GM12878 (cell line): ENCODE results near the gene NPBWR2. TPM values are rescaled to one million over a fixed set of nuclear protein-coding genes. Genes with fewer than 3 reads are reported as not detected.

Experiments
- ATAC-seq: fragments of 200-7000 bp; cut with Tn5 transposase; 3 replicates; pipeline ENCODE4 v1.9.1; 2020; ENCODE audit warnings: mild to moderate bottlenecking, moderate library complexity
- BruUV-seq: library from RNA; stranded (reverse); fragments of 400-500 nt; replicated peaks from 2 replicates; lab custom pipeline; 2021; lab: Mats Ljungman, UMichigan
- CTCF ChIA-PET: fragments of 300-600 bp; sonication (Branson Sonifier 250); formaldehyde crosslinking; extraction: SDS; loops from one replicate; lab custom pipeline; 2021; ENCODE audit warnings: inconsistent platforms; lab: Yijun Ruan, JAX
- POLR2A ChIA-PET: fragments of 350-600 bp; formaldehyde crosslinking; extraction: SDS; loops from one replicate; lab custom pipeline; 2021; ENCODE audit warnings: inconsistent platforms; lab: Charles Lee
- RAD21 ChIA-PET: fragments of 300-600 bp; sonication (Branson Sonifier 250); formaldehyde crosslinking; loops from one replicate; lab custom pipeline; 2023; ENCODE audit warnings: antibody characterized with exemption; ENCODE audit not compliant: unreplicated experiment; lab: Charles Lee
- SMC1A ChIA-PET: fragments of 300-600 bp; sonication (Branson Sonifier 250); formaldehyde crosslinking; loops from one replicate; lab custom pipeline; 2023; ENCODE audit not compliant: unreplicated experiment, uncharacterized antibody; lab: Charles Lee
- DNase-seq: peaks from one replicate; pipeline ENCODE4 v3.0.0-alpha.2; 2011; ENCODE audit warnings: low read depth, low spot score
- FAIRE-seq: peaks from 3 replicates; lab custom pipeline; 2011; peaks lifted over from hg19 to GRCh38; lab: Jason Lieb, UNC
- H2AFZ ChIP-seq: 2 replicates; pipeline ENCODE4 v1.6.0; 2011; ENCODE audit warnings: low read depth, low read length, control low read depth; ENCODE audit not compliant: control insufficient read depth
- H3K27ac ChIP-seq: 2 replicates; pipeline ENCODE4 v1.5.1; 2011; ENCODE audit warnings: control low read depth; ENCODE audit not compliant: control insufficient read depth, insufficient read depth
- H3K27me3 ChIP-seq, 2 experiments: replicated peaks in 1 of 2; 2 replicates each; pipeline versions ENCODE4 v1.6.0 to v1.6.1; 2011; ENCODE audit warnings: low read length in 1 of 2; ENCODE audit not compliant: control insufficient read depth in 2 of 2, insufficient read depth in 2 of 2
- H3K36me3 ChIP-seq, 2 experiments: 2 replicates each; pipeline ENCODE4 v1.5.1; 2011; ENCODE audit warnings: low read length in 1 of 2; ENCODE audit not compliant: control insufficient read depth in 2 of 2, insufficient read depth in 2 of 2
- H3K4me1 ChIP-seq: 2 replicates; pipeline ENCODE4 v1.6.1; 2011; ENCODE audit warnings: mild to moderate bottlenecking, low read length, moderate library complexity, mixed read lengths; ENCODE audit not compliant: control insufficient read depth, insufficient read depth
- H3K4me2 ChIP-seq: 2 replicates; pipeline ENCODE4 v1.6.0; 2011; ENCODE audit warnings: control low read depth; ENCODE audit not compliant: control insufficient read depth, insufficient read depth
- H3K4me3 ChIP-seq: fragments of 200-600 bp; sonication (generic); 2 replicates; pipeline ENCODE4 v1.5.1; 2016
- H3K79me2 ChIP-seq: 2 replicates; pipeline ENCODE4 v1.6.0; 2011; ENCODE audit warnings: low read length; ENCODE audit not compliant: control insufficient read depth, insufficient read depth
- H3K9ac ChIP-seq: 2 replicates; pipeline ENCODE4 v1.8.0; 2011; ENCODE audit warnings: low read length, control low read depth, mixed read lengths; ENCODE audit not compliant: control insufficient read depth, insufficient read depth
- H3K9me3 ChIP-seq: replicated peaks from 3 replicates; pipeline ENCODE4 v1.5.1; 2011; ENCODE audit warnings: mild to moderate bottlenecking, low read length; ENCODE audit not compliant: control insufficient read depth, insufficient read depth
- H4K20me1 ChIP-seq: 2 replicates; pipeline ENCODE4 v1.6.0; 2011; ENCODE audit not compliant: control insufficient read depth, insufficient read depth
- CBFB ChIP-seq: IDR thresholded peaks from 2 replicates; pipeline ENCODE4 v1.6.1; 2016; ENCODE audit warnings: antibody characterized with exemption, low read depth
- ESRRA ChIP-seq: IDR thresholded peaks from 2 replicates; pipeline ENCODE4 v1.6.1; 2012; ENCODE audit warnings: mild to moderate bottlenecking, low read length, improper control_type of control experiment
- HDAC2 ChIP-seq: fragments of 200-600 bp; sonication (generic); IDR thresholded peaks from 2 replicates; pipeline ENCODE4 v1.6.1; 2017
- KAT2A ChIP-seq: conservative IDR thresholded peaks from 2 replicates; pipeline ENCODE4 v1.6.1; 2011; ENCODE audit warnings: low read depth, low read length; ENCODE audit not compliant: control insufficient read depth
- KDM1A ChIP-seq: fragments of 200-600 bp; sonication (generic); IDR thresholded peaks from 2 replicates; pipeline ENCODE4 v1.6.1; 2016; ENCODE audit warnings: borderline replicate concordance
- RBBP5 ChIP-seq: fragments of 200-600 bp; sonication (generic); conservative IDR thresholded peaks from 2 replicates; pipeline ENCODE4 v1.6.1; 2016
- SREBF2 ChIP-seq: IDR thresholded peaks from 2 replicates; pipeline ENCODE4 v1.6.1; 2012; ENCODE audit warnings: mild to moderate bottlenecking, low read length
- TBL1XR1 ChIP-seq: IDR thresholded peaks from 2 replicates; pipeline ENCODE4 v1.6.1; 2012; ENCODE audit warnings: low read depth, low read length, improper control_type of control experiment
- YY1 ChIP-seq: IDR thresholded peaks from 2 replicates; pipeline ENCODE4 v1.6.1; 2011; ENCODE audit warnings: low read depth, mild to moderate bottlenecking, low read length
- ZZZ3 ChIP-seq: IDR thresholded peaks from 2 replicates; pipeline ENCODE4 v1.6.1; 2011; ENCODE audit warnings: low read depth; ENCODE audit not compliant: control insufficient read depth, insufficient read length
- WGBS: methylation state at CpG from one replicate; pipeline ENCODE4 v1.1.6; 2016; ENCODE audit warnings: low lambda C conversion rate; ENCODE audit not compliant: insufficient replicate concordance, insufficient coverage; ENCODE audit errors: missing lambda C conversion rate; 5-methylcytosine and 5-hydroxymethylcytosine counted together
- in situ Hi-C: fragments of 300-500 bp; cut with MboI; formaldehyde crosslinking; loops from 9 replicates; pipeline ENCODE4 v1.14.3; 2018; ENCODE audit warnings: mixed read lengths
- intact Hi-C: fragments of 100-400 bp; cut with micrococcal nuclease; formaldehyde crosslinking; loops from one replicate; pipeline ENCODE4 v1.14.2; 2022; ENCODE audit not compliant: unreplicated experiment
- polyA plus RNA-seq, 11 experiments: library from polyadenylated mRNA; depleted of rRNA in 4 of 11; unstranded in 6 of 11; stranded (reverse) in 5 of 11; fragments of >200 nt; fragmentation: Nextera tagmentation in 4 of 11; fragmentation: Illumina TruSeq in 1 of 11; extraction: Ambion mirVana in 4 of 11; extraction: Trizol in 1 of 11; gene quantifications; 1 replicate in 1 of 11; 2 replicates in 10 of 11; pipeline versions ENCODE4 v1.2.1 to v1.2.3, GENCODE V29; 2011 to 2016; ENCODE audit warnings: inconsistent platforms in 2 of 11, missing spikeins in 2 of 11, low read depth in 1 of 11
- total RNA-seq, 4 experiments: library from RNA; depleted of rRNA in 3 of 4; stranded (reverse); fragments of >200 nt in 3 of 4; fragmentation: Illumina TruSeq in 1 of 4; extraction: Trizol in 1 of 4; gene quantifications; 2 replicates each; pipeline versions ENCODE4 v1.2.1 to v1.2.3, GENCODE V29; 2013 to 2021
- TF ChIP-seq, protein P1 (sequence below): IDR thresholded peaks from 2 replicates; pipeline ENCODE4 v1.6.1; 2012; ENCODE audit warnings: low read length, inconsistent platforms
- TF ChIP-seq, protein P2 (sequence below): IDR thresholded peaks from 2 replicates; pipeline ENCODE4 v1.6.1; 2011; ENCODE audit warnings: borderline replicate concordance, low read depth, mild to moderate bottlenecking, moderate library complexity, mixed read lengths, low read length; ENCODE audit not compliant: insufficient read depth; ENCODE audit errors: extremely low read length
- TF ChIP-seq, protein P3 (sequence below): fragments of 450-650 bp; IDR thresholded peaks from 2 replicates; pipeline ENCODE4 v1.6.1; 2017; ENCODE audit warnings: borderline replicate concordance

Gene NPBWR2
- total and polyA plus RNA-seq, 10 of the 15 experiments (the other 5 are each of a cell fraction or from before 2014, with no cell fraction given), result not detected

DNA sequence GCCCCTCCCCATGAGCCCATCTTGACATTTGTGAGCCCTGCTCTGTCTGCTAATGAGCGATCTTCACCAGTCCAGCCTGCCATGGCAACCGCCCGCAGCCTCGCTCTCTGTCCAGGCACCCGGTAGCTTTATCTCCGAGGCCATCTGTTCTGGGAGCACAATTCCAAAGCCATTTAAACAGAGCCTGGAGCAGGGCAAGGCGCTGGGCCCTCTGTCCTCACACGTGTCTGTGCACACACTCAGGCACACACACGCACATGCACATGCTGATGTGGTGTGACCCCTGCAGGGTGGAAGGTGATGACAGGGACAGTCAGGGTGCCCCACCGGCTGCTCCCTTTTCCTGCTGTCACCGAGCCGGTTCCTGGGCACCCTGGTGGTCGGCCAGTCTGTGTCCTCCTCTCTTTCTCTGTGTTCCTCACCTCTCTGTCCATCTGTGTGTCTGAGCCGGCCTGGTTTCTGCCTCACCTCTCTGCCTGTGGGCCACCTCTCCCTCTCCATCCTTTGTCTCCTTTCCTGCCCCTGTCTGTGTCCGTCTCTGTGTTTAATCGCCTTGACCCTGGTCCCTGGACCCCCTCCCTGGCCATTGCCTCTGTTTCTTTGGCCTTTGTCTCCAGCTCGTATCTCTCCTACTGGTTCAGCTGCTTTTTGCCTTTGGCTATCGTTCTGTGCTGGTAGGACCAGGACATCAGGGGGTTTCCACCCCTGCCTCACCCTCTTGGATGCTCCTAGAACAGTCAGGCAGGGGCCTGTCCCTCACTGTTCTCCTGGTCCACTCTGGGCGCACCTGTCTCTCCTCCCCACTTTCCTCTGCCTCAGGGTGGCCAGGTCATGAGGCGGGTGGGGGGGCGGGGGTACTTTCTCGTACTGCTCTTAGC is 48.1 kb upstream of the NPBWR2 start:
- ATAC-seq, result no peak
- DNase-seq, result no peak
- Histone ChIP-seq H2AFZ (no peak overlapping the region), H3K9me3 (no peaks in the 10 kb centered on the region), H3K9ac (no peak overlapping the region), H3K27me3 (no peaks in the 10 kb centered on the region), H3K36me3 (no peaks in the 10 kb centered on the region), H3K4me1 (no peaks in the 10 kb centered on the region), H3K4me3 (no peak overlapping the region), H3K4me2 (no peak overlapping the region), H3K79me2 (no peaks in the 10 kb centered on the region), H4K20me1 (no peaks in the 10 kb centered on the region), H3K27ac (no peak overlapping the region)
- ChIA-PET CTCF (no interaction called here), RAD21 (no interaction called here), POLR2A (no interaction called here), SMC1A (no interaction called here)
- intact Hi-C loops, result no loop called here
- TF ChIP-seq KDM1A (no peak), KAT2A (no peak), ZZZ3 (no peak), YY1 (no peak), HDAC2 (no peak), SREBF2 (no peak), TBL1XR1 (no peak), CBFB (no peak), RBBP5 (no peak), ESRRA (no peak)
- TF ChIP-seq, protein P1, sequence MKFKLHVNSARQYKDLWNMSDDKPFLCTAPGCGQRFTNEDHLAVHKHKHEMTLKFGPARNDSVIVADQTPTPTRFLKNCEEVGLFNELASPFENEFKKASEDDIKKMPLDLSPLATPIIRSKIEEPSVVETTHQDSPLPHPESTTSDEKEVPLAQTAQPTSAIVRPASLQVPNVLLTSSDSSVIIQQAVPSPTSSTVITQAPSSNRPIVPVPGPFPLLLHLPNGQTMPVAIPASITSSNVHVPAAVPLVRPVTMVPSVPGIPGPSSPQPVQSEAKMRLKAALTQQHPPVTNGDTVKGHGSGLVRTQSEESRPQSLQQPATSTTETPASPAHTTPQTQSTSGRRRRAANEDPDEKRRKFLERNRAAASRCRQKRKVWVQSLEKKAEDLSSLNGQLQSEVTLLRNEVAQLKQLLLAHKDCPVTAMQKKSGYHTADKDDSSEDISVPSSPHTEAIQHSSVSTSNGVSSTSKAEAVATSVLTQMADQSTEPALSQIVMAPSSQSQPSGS, result no peak
- TF ChIP-seq, protein P2, sequence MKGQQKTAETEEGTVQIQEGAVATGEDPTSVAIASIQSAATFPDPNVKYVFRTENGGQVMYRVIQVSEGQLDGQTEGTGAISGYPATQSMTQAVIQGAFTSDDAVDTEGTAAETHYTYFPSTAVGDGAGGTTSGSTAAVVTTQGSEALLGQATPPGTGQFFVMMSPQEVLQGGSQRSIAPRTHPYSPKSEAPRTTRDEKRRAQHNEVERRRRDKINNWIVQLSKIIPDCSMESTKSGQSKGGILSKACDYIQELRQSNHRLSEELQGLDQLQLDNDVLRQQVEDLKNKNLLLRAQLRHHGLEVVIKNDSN, result no peak
- TF ChIP-seq, protein P3, sequence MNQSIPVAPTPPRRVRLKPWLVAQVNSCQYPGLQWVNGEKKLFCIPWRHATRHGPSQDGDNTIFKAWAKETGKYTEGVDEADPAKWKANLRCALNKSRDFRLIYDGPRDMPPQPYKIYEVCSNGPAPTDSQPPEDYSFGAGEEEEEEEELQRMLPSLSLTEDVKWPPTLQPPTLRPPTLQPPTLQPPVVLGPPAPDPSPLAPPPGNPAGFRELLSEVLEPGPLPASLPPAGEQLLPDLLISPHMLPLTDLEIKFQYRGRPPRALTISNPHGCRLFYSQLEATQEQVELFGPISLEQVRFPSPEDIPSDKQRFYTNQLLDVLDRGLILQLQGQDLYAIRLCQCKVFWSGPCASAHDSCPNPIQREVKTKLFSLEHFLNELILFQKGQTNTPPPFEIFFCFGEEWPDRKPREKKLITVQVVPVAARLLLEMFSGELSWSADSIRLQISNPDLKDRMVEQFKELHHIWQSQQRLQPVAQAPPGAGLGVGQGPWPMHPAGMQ, result no peak
- in situ Hi-C loops, result no loop called here
- no peak for FAIRE-seq
- no TSS peak for BruUV-seq
- WGBS, result 26% methylated on average over 21 of the region's 22 CpGs
